SK-N-DZ (cell line): ENCODE results near the gene CA10.

Source experiments
- DNase-seq: peaks from one replicate; pipeline ENCODE4 v3.0.0-alpha.2; 2015; ENCODE audit warnings: low spot score

The CA10 gene

GRCh38 chr17:51650202-51650601, 508.3 kb downstream of the CA10 start:
- DNase-seq: no peak

GRCh38 chr17:51647826-51648225, 510.7 kb downstream of the CA10 start:
- no peak for DNase-seq

- DNase-seq: no peak
Observed at GRCh38 chr17:51647067-51647466, 511.4 kb downstream of the CA10 start.

- no peak for DNase-seq
Observed at GRCh38 chr17:51646539-51646938, 512.0 kb downstream of the CA10 start.

- DNase-seq: no peak
Observed at GRCh38 chr17:51645056-51645455, 513.5 kb downstream of the CA10 start.

- no peak for DNase-seq
Observed at GRCh38 chr17:51643702-51644490, 514.6 kb downstream of the CA10 start.

- DNase-seq: no peak
Observed at GRCh38 chr17:51642029-51642428, 516.5 kb downstream of the CA10 start.

GRCh38 chr17:51640108-51640622, 518.3 kb downstream of the CA10 start:
- DNase-seq: peak; percentile 5

- DNase-seq: no peak
Observed at GRCh38 chr17:51638971-51639370, 519.5 kb downstream of the CA10 start.

- no peak for DNase-seq
Observed at GRCh38 chr17:51636291-51636690, 522.2 kb downstream of the CA10 start.

GRCh38 chr17:51630101-51630671, 528.3 kb downstream of the CA10 start:
- no peak for DNase-seq

GRCh38 chr17:51629232-51629631, 529.3 kb downstream of the CA10 start:
- no peak for DNase-seq

- DNase-seq: no peak
Observed at GRCh38 chr17:51627779-51628178, 530.7 kb downstream of the CA10 start.

- DNase-seq: no peak
Observed at GRCh38 chr17:51618476-51618875, 540.0 kb downstream of the CA10 start.

GRCh38 chr17:51617986-51618385, 540.5 kb downstream of the CA10 start:
- no peak for DNase-seq

- DNase-seq: no peak
Observed at GRCh38 chr17:51613255-51613654, 545.3 kb downstream of the CA10 start.

GRCh38 chr17:51612692-51613091, 545.8 kb downstream of the CA10 start:
- no peak for DNase-seq

GRCh38 chr17:51611585-51611984, 546.9 kb downstream of the CA10 start:
- DNase-seq: no peak

- no peak for DNase-seq
Observed at GRCh38 chr17:51610834-51611233, 547.7 kb downstream of the CA10 start.

GRCh38 chr17:51610155-51610554, 548.4 kb downstream of the CA10 start:
- no peak for DNase-seq

GRCh38 chr17:51608251-51608933, 550.1 kb downstream of the CA10 start:
- no peak for DNase-seq

- DNase-seq: no peak
Observed at GRCh38 chr17:51607512-51607911, 551.0 kb downstream of the CA10 start.
